ENCODE data around the gene DISP1.

GRCh38 chr1:222823695-222824094 lies 8.9 kb downstream of the DISP1 start:
- no peak for TF ChIP-seq POLR2A (IDR thresholded peaks at IDR 0.05)
- no peak for TF ChIP-seq CTCF (IDR thresholded peaks at IDR 0.05)

All from prostate gland (tissue), 2 donors.